Activated naive CD8-positive, alpha-beta T cell treated with anti-CD3 and anti-CD28 coated beads, Interleukin-2, amount 50 U/mL, for 24 hours (primary cell): Measurements from ENCODE around the gene SF3A1.
A peak's percentile ranks its signal among the peaks of the same experiment; 100 is the strongest.
"Not testable (repeated sequence)": the region's sequence is repeated elsewhere in the genome, so short reads cannot be mapped to it uniquely, and the experiment has no call there.

Experiments used
- ATAC-seq: fragments of 150-1000 bp; cut with Tn5 transposase; one replicate; pipeline ENCODE4 v1.10.0; 2021
- DNase-seq: peaks from one replicate; pipeline ENCODE4 v3.0.0; 2021
- H3K27ac Mint-ChIP-seq: one replicate; pipeline ENCODE4 v1.8.0; 2021; ENCODE audit warnings: mild to moderate bottlenecking, mixed read lengths
- H3K27me3 Mint-ChIP-seq: one replicate; pipeline ENCODE4 v1.8.0; 2021; ENCODE audit warnings: mixed read lengths
- H3K36me3 Mint-ChIP-seq: one replicate; pipeline ENCODE4 v1.8.0; 2021; ENCODE audit warnings: low read depth, mixed read lengths
- H3K4me1 Mint-ChIP-seq: one replicate; pipeline ENCODE4 v1.8.0; 2021; ENCODE audit warnings: mixed read lengths
- H3K4me3 Mint-ChIP-seq: one replicate; pipeline ENCODE4 v1.8.0; 2021; ENCODE audit warnings: mild to moderate bottlenecking, moderate library complexity, mixed read lengths
- H3K9me3 Mint-ChIP-seq: one replicate; pipeline ENCODE4 v1.8.0; 2021; ENCODE audit warnings: mixed read lengths

Gene SF3A1

GRCh38 chr22:30356449-30357235 is at the start of gene SF3A1, which contains the start of gene CCDC157:
Gene SF3A1, minus strand, starts transcription at chr22:30356894. Its CDS starts 102 bp downstream, at chr22:30356792.
Gene CCDC157, plus strand, starts transcription at chr22:30357007. Its CDS starts 8,994 bp downstream, at chr22:30366001.
- DNase-seq (peak; percentile 91), ATAC-seq (peak; percentile 96)
- H3K27ac Mint-ChIP-seq, result peak within 1 kb of the TSS; percentile 81
- H3K36me3 Mint-ChIP-seq, result peaks cover 32% of the 10 kb centered on the region
- H3K9me3 Mint-ChIP-seq, result no peaks in the 10 kb centered on the region
- H3K27me3 Mint-ChIP-seq, result no peaks in the 10 kb centered on the region
- peaks cover 46% of the 10 kb centered on the region for H3K4me1 Mint-ChIP-seq
- peak within 1 kb of the TSS; percentile 90 for H3K4me3 Mint-ChIP-seq

- H3K27me3 Mint-ChIP-seq, result no peaks in the 10 kb centered on the region
- no peaks in the 10 kb centered on the region for H3K9me3 Mint-ChIP-seq
- DNase-seq (no peak), ATAC-seq (no peak)
- no peak overlapping the region for H3K4me3 Mint-ChIP-seq
- H3K36me3 Mint-ChIP-seq, result peaks cover 20% of the 10 kb centered on the region
- H3K4me1 Mint-ChIP-seq, result peaks cover 14% of the 10 kb centered on the region
- H3K27ac Mint-ChIP-seq, result no peak overlapping the region
Observed at GRCh38 chr22:30406400-30406799, 49.7 kb upstream of the SF3A1 start.

- Mint-ChIP-seq H3K4me1 (peaks cover 14% of the 10 kb centered on the region), H3K4me3 (no peak overlapping the region), H3K9me3 (no peaks in the 10 kb centered on the region), H3K36me3 (peaks cover 14% of the 10 kb centered on the region), H3K27ac (no peak overlapping the region), H3K27me3 (no peaks in the 10 kb centered on the region)
- DNase-seq (no peak), ATAC-seq (no peak)
Observed at GRCh38 chr22:30405731-30406130, 49.0 kb upstream of the SF3A1 start.

GRCh38 chr22:30404307-30404706 is 47.6 kb upstream of the SF3A1 start:
- Mint-ChIP-seq H3K4me1 (peaks cover 16% of the 10 kb centered on the region), H3K27me3 (no peaks in the 10 kb centered on the region), H3K4me3 (no peak overlapping the region), H3K9me3 (no peaks in the 10 kb centered on the region), H3K36me3 (peaks cover 11% of the 10 kb centered on the region), H3K27ac (no peak overlapping the region)
- DNase-seq, result no peak
- ATAC-seq, result no peak

GRCh38 chr22:30402766-30403104 is 46.0 kb upstream of the SF3A1 start:
- H3K36me3 Mint-ChIP-seq, ATAC-seq, H3K4me3 Mint-ChIP-seq, H3K27me3 Mint-ChIP-seq, H3K27ac Mint-ChIP-seq, DNase-seq, H3K9me3 Mint-ChIP-seq: not testable (repeated sequence)
- peaks cover 20% of the 10 kb centered on the region for H3K4me1 Mint-ChIP-seq

GRCh38 chr22:30402028-30402765 is 45.5 kb upstream of the SF3A1 start:
- peaks cover 23% of the 10 kb centered on the region for H3K4me1 Mint-ChIP-seq
- H3K36me3 Mint-ChIP-seq, result peaks cover 7% of the 10 kb centered on the region
- DNase-seq (no peak), ATAC-seq (no peak)
- no peaks in the 10 kb centered on the region for H3K27me3 Mint-ChIP-seq
- H3K4me3 Mint-ChIP-seq, result no peak overlapping the region
- no peaks in the 10 kb centered on the region for H3K9me3 Mint-ChIP-seq
- no peak overlapping the region for H3K27ac Mint-ChIP-seq

GRCh38 chr22:30401024-30401423 is 44.3 kb upstream of the SF3A1 start:
- not testable (repeated sequence) for H3K4me3 Mint-ChIP-seq, H3K27ac Mint-ChIP-seq, H3K36me3 Mint-ChIP-seq, DNase-seq, H3K9me3 Mint-ChIP-seq, H3K27me3 Mint-ChIP-seq, ATAC-seq
- H3K4me1 Mint-ChIP-seq, result peaks cover 30% of the 10 kb centered on the region

- H3K4me1 Mint-ChIP-seq, result peaks cover 35% of the 10 kb centered on the region
- H3K36me3 Mint-ChIP-seq, result peaks cover 3% of the 10 kb centered on the region
- H3K9me3 Mint-ChIP-seq, result no peaks in the 10 kb centered on the region
- ATAC-seq (no peak), DNase-seq (no peak)
- no peaks in the 10 kb centered on the region for H3K27me3 Mint-ChIP-seq
- no peak overlapping the region for H3K4me3 Mint-ChIP-seq
- H3K27ac Mint-ChIP-seq, result no peak overlapping the region
Observed at GRCh38 chr22:30400159-30400558, 43.5 kb upstream of the SF3A1 start.

- H3K36me3 Mint-ChIP-seq, result peaks cover 3% of the 10 kb centered on the region
- ATAC-seq (no peak), DNase-seq (no peak)
- H3K27ac Mint-ChIP-seq, result no peak overlapping the region
- no peaks in the 10 kb centered on the region for H3K27me3 Mint-ChIP-seq
- peaks cover 35% of the 10 kb centered on the region for H3K4me1 Mint-ChIP-seq
- H3K4me3 Mint-ChIP-seq, result no peak overlapping the region
- H3K9me3 Mint-ChIP-seq, result no peaks in the 10 kb centered on the region
Observed at GRCh38 chr22:30399718-30400117, 43.0 kb upstream of the SF3A1 start.

- Mint-ChIP-seq H3K36me3 (peaks cover 3% of the 10 kb centered on the region), H3K27ac (peak overlapping the region; percentile 56), H3K4me1 (peaks cover 35% of the 10 kb centered on the region), H3K9me3 (no peaks in the 10 kb centered on the region), H3K4me3 (peak overlapping the region; percentile 84), H3K27me3 (no peaks in the 10 kb centered on the region)
- ATAC-seq, result peak; percentile 25
- no peak for DNase-seq
Observed at GRCh38 chr22:30398685-30399680, 42.3 kb upstream of the SF3A1 start.

- Mint-ChIP-seq H3K4me3 (peak overlapping the region; percentile 84), H3K27ac (peak overlapping the region; percentile 35), H3K9me3 (no peaks in the 10 kb centered on the region), H3K4me1 (peaks cover 40% of the 10 kb centered on the region), H3K27me3 (no peaks in the 10 kb centered on the region), H3K36me3 (peaks cover 2% of the 10 kb centered on the region)
- no peak for DNase-seq
- ATAC-seq, result no peak
Observed at GRCh38 chr22:30397656-30398635, 41.3 kb upstream of the SF3A1 start.

- Mint-ChIP-seq H3K9me3 (no peaks in the 10 kb centered on the region), H3K4me3 (peak within 1 kb of the TSS; percentile 84), H3K4me1 (peaks cover 47% of the 10 kb centered on the region), H3K36me3 (peaks cover 1% of the 10 kb centered on the region), H3K27ac (peak within 1 kb of the TSS; percentile 49), H3K27me3 (no peaks in the 10 kb centered on the region)
- DNase-seq (peak; percentile 74), ATAC-seq (peak; percentile 88)
Observed at GRCh38 chr22:30396871-30397655, 40.4 kb upstream of the SF3A1 start, which contains the start of gene SEC14L2. Gene SEC14L2, plus strand, starts transcription at chr22:30397018. Its CDS starts 99 bp downstream, at chr22:30397117.

GRCh38 chr22:30393885-30394284 is 37.2 kb upstream of the SF3A1 start:
- Mint-ChIP-seq H3K36me3 (peaks cover 1% of the 10 kb centered on the region), H3K27ac (peak overlapping the region; percentile 69), H3K4me1 (peaks cover 62% of the 10 kb centered on the region), H3K4me3 (no peak overlapping the region), H3K9me3 (no peaks in the 10 kb centered on the region), H3K27me3 (no peaks in the 10 kb centered on the region)
- no peak for ATAC-seq
- DNase-seq, result no peak
